Frontal cortex (tissue), 4 donors: ENCODE results near the gene CXCL5. TPM values are rescaled to one million over a fixed set of nuclear protein-coding genes. Genes with fewer than 3 reads are reported as not detected.
"Not testable (repeated sequence)": the region's sequence is repeated elsewhere in the genome, so short reads cannot be mapped to it uniquely, and the experiment has no call there.

ENCODE experiments used
- DNase-seq, 2 donors: peaks; one replicate each; pipeline ENCODE4 v3.0.0; 2012; ENCODE audit warnings: low spot score in 2 of 2
- FAIRE-seq: peaks from 2 replicates; lab custom pipeline; 2012; peaks lifted over from hg19 to GRCh38; lab: Jason Lieb, UNC
- small RNA-seq: library from RNA; depleted of rRNA; stranded (forward); fragments of <200 nt; gene quantifications from one replicate; pipeline ENCODE3, GENCODE V24; 2014
- total RNA-seq: library from RNA; depleted of rRNA; stranded (reverse); fragments of >200 nt; gene quantifications from one replicate; pipeline ENCODE4 v1.2.3, GENCODE V29; 2014
- donor health status: control.
- donor health status: control.
- donor health status: control.

Gene CXCL5
- total RNA-seq, 1 donor from 2014 or later: not detected

GRCh38 chr4:73976716-73977115 is 21.8 kb downstream of the CXCL5 start:
- no peak for DNase-seq
- FAIRE-seq: no peak

- DNase-seq (no peak), FAIRE-seq (no peak)
These were observed 22.3 kb downstream of the CXCL5 start for GRCh38 chr4:73976217-73976616.

- no peak for DNase-seq
- no peak for FAIRE-seq
These were observed 24.1 kb downstream of the CXCL5 start for GRCh38 chr4:73974352-73974751.

- no peak for DNase-seq
- no peak for FAIRE-seq
These were observed 27.5 kb downstream of the CXCL5 start for GRCh38 chr4:73970945-73971344.

- no peak for DNase-seq
- no peak for FAIRE-seq
These were observed 28.5 kb downstream of the CXCL5 start for GRCh38 chr4:73970011-73970410.

GRCh38 chr4:73967866-73968265 is 30.6 kb downstream of the CXCL5 start:
- DNase-seq: no peak

GRCh38 chr4:73964862-73965611 is 33.4 kb downstream of the CXCL5 start:
- FAIRE-seq (no peak), DNase-seq (no peak)

More at GRCh38 chr4:73967866-73968265, 30.6 kb downstream of the CXCL5 start:
- FAIRE-seq: no peak

GRCh38 chr4:73962724-73963123 is 35.8 kb downstream of the CXCL5 start:
- no peak for DNase-seq

GRCh38 chr4:73959041-73959440 is 39.4 kb downstream of the CXCL5 start:
- FAIRE-seq, DNase-seq: not testable (repeated sequence)

More at GRCh38 chr4:73962724-73963123, 35.8 kb downstream of the CXCL5 start:
- FAIRE-seq: no peak

GRCh38 chr4:73952352-73952751 is 46.1 kb downstream of the CXCL5 start:
- FAIRE-seq (no peak), DNase-seq (no peak)

- not testable (repeated sequence) for FAIRE-seq, DNase-seq
These were observed 48.0 kb downstream of the CXCL5 start for GRCh38 chr4:73950376-73950920.

- FAIRE-seq (no peak), DNase-seq (no peak)
These were observed 49.3 kb downstream of the CXCL5 start for GRCh38 chr4:73948990-73949706.

GRCh38 chr4:73948291-73948690 is 50.2 kb downstream of the CXCL5 start:
- FAIRE-seq (no peak), DNase-seq (no peak)

GRCh38 chr4:73947239-73947985 is 51.1 kb downstream of the CXCL5 start:
- no peak for FAIRE-seq
- DNase-seq: no peak

GRCh38 chr4:73945674-73946449 is 52.6 kb downstream of the CXCL5 start:
- FAIRE-seq (no peak), DNase-seq (no peak)

Small RNAs within 50 kb of the gene (small RNA-seq; reads per million reads assigned to genes)
- gene RN7SL218P: not detected

Other genes starting within 250 kb of the CXCL5 start
- 0.41 TPM for gene CXCL6, start 162.0 kb downstream of the CXCL5 start, total RNA-seq
- 0.41 TPM for gene PF4V1, start 145.4 kb downstream of the CXCL5 start, total RNA-seq
- gene CXCL1, start 129.3 kb downstream of the CXCL5 start, total RNA-seq: 1.2 TPM
- not detected for gene PF4, start 16.6 kb downstream of the CXCL5 start, total RNA-seq
- gene PPBP, start 10.5 kb downstream of the CXCL5 start, total RNA-seq: 4.1 TPM
- gene CXCL3, start 40.0 kb upstream of the CXCL5 start, total RNA-seq: 0.41 TPM
- gene CXCL2, start 100.5 kb upstream of the CXCL5 start, total RNA-seq: 1.6 TPM
- 44.0 TPM for gene MTHFD2L, start 159.4 kb upstream of the CXCL5 start, total RNA-seq